H54 (cell line): ENCODE results near the gene RFTN1.

Experiments used
- DNase-seq: peaks from one replicate; pipeline ENCODE4 v3.0.0; 2011; ENCODE audit warnings: low spot score, mixed read lengths; ENCODE audit not compliant: insufficient read length
- FAIRE-seq: peaks from 3 replicates; lab custom pipeline; 2011; peaks lifted over from hg19 to GRCh38; lab: Jason Lieb, UNC
- POLR2A ChIP-seq: IDR thresholded peaks from 2 replicates; pipeline ENCODE4 v1.6.1; 2011; ENCODE audit warnings: low read depth, mild to moderate bottlenecking, low read length

Gene RFTN1

DNA sequence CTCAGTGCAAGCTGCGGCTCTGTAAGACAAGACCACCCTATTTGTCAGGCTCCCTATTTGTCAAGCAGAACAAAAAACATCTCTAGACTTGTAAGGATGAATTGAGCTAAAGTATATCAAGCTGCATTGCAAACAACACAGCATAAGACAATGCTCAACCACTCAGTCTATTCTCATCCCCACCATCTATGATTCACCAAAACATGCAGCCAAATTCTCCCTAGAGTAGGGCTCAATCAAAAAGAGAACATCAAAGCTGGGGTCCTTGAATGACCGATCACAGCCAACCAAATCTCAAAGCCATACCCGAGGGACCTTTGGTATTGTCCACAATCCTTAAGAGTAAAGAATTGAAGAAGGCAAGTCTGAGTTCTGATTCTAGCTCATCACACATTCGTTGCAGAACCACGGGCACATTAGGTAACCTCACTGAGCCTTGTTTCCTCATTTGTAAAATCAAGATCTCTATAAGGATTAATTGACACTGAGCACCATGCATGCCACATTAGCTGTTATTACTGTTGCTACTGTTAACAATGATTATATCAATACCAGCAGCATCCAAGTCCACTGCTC is 31.2 kb downstream of the RFTN1 start:
- TF ChIP-seq POLR2A = no peak
- DNase-seq (no peak), FAIRE-seq (no peak)

DNA sequence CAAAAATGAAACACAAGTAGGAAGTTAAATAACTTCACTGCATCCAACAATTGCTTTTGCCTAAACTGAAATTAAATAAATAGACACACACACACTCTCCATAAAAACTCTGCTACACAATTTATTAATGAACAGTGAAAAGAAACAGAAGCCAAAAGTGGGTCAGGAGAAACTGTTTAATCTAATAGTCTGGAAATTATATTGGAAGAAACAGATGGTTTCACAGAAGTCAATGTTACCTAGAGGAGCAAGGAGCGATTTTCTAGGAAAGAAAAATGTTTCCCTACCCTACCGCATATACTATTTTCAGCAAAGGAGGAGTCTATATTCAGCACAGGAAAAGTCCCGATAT is 32.0 kb downstream of the RFTN1 start:
- DNase-seq = no peak
- no peak for FAIRE-seq
- TF ChIP-seq POLR2A = no peak

DNA sequence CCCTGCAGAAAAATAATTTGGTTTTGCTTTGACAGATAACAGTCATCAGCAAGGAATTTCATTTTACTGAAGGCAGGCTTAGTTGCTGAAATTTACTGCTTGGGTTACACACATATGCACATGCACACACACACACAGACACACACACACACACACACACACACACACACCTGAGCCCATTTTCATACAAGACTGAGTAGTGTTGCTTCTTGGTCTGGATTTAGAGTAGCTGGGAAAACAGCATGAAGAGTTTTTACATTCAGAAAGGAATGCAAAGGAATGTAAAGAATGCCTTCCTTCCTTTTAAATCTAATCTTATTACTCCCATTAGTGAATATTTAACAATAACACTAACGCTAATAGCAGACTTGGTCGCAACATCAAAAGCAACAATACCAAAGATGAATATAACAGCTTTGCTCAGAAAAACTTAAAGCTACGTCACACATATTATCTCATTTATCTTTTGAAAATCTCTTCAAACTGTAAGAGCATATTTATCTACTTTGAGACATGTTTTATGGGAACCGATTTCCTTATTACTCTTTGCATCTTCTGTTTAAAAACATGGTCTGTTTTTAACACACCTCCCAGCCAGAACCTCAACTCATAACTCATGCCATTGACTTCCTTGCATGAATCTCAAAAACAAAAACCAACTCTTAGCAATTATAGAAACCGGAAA is 32.5 kb downstream of the RFTN1 start:
- TF ChIP-seq POLR2A = no peak
- DNase-seq (no peak), FAIRE-seq (no peak)

DNA sequence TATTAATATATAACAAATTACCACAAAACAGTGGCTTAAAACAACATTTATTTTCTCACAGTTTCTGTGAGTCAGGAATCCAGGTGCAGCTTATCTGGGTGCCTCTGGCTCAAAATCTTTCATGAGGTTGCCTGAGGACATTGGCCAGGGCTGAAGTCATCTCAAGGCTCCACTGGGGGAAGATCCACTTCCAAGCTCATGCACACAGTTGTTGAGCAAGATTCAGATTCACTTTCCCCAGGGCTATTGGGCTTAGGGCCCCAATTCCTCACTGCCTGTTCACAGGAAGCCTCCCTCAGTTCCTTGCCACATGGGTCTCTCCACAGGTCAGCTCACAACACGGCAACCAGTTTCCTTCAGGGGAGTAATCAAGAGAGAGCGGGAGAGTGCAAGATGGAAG is 35.0 kb downstream of the RFTN1 start:
- no peak for TF ChIP-seq POLR2A
- DNase-seq (no peak), FAIRE-seq (no peak)

DNA sequence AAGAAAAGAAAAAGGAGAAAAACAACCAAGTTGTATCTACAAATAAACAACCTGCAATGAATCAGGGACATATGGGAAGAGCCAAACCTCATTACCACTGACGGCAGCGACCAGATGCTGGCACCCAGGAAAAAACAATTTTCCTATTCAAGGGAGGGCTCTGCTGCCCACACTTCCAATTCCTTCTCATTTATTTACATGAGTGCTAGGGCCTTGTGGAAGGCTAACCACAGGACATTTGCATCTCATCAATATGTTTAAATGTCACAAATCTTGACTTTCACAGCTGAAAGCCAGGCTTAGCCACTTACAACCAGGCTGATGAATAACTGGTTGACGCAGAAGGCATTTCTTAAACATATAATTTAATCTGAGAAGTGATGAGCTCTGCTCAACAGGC is 36.0 kb downstream of the RFTN1 start:
- DNase-seq (no peak), FAIRE-seq (no peak)
- no peak for TF ChIP-seq POLR2A

DNA sequence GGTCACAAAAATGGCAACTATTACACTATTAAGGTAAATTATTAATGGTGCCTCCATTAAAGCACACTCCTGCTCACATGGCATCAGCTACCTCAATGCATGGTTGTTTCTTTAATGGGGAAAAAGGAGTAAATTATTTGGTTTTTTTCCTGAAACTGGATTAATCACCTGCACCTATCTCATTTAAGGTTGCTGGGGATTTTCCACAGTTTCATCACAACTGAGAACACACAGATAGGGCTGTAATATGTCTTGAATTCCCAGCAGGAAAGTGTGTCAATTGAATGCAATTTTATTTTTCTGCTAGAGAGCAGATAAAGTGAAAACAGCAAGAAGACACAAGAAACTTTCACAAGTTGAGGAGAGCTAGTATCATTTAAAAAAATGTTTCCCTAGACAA is 36.4 kb downstream of the RFTN1 start:
- DNase-seq = no peak
- FAIRE-seq = no peak

DNA sequence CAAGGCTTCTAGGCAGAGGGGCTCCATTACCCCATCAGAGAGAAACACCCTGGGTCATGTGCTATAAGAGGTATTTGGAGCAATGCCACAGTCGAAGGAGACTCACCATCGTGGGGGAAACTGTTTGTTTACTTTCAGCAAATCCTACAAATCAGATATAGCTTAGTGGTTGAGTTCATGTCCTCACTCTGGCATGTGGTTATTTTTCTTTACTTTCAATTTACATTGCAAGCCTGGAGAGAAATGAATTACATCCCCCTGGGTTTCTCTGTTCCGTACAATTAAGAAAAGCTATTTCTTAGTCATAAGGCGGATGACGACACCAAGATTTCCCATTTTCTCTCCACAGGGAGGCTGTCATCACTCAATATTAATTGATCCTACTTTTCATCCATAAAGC is 36.9 kb downstream of the RFTN1 start:
- peak; percentile 32 for DNase-seq
- no peak for TF ChIP-seq POLR2A
- FAIRE-seq = no peak

More for the DNA sequence above, 36.4 kb downstream of the RFTN1 start:
- no peak for TF ChIP-seq POLR2A

DNA sequence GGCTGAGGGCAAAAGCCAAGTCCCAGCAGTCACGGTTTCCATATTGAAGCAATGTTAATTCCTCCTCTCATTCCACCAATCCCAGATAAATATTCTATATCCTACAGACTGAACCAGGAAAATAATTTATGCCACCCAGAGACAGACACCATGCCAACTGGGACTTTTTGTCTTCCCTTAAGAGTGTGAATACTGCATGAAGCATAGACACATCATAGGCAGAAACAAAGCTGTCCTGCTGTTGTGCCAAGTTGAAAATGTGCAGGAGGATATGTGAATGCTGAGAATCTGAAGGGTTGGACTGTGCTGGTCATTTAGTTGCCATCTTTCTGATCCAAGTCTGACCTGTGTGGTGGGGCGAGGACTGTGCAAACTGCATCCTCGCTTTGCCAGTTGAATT is 37.7 kb downstream of the RFTN1 start:
- no peak for TF ChIP-seq POLR2A
- no peak for FAIRE-seq
- DNase-seq = no peak

DNA sequence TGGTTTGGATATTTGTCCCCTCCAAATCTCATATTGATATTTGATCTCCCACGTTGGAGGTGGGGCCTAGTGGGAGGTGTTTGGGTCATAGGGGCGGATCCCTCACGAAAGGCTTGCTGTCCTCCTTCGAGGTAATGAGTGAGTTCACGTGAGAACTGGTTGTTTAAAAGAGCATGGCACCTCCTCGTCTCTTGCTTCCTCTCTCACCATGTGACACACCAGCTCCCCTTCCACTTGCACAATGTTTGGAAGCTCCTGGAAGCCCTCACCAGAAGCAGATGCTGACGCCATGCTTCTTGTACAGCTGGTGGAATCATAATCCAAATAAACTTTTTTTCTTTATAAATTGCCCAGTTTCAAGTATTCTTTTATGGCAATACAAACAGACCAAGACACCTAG is 38.6 kb downstream of the RFTN1 start:
- DNase-seq (no peak), FAIRE-seq (no peak)
- TF ChIP-seq POLR2A = no peak

DNA sequence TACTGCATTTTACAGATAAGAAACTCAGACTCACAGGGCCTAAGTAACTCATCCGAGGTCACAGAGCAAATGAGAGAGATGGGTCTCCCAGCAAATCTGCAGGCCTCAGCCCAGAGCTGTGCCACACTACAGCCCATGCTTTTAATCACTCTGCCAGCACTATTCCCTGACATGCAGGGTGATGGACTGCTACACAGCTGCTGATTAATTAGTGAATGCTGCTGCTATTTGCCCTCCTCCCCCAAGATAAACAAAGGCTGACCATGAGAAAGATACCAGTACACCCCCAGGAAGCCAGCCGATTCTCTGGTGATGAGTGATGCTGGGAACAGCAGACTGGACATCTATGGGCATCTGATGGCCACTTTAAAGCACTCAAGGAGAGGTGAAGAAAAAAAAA is 39.3 kb downstream of the RFTN1 start:
- DNase-seq (no peak), FAIRE-seq (no peak)
- TF ChIP-seq POLR2A = no peak

DNA sequence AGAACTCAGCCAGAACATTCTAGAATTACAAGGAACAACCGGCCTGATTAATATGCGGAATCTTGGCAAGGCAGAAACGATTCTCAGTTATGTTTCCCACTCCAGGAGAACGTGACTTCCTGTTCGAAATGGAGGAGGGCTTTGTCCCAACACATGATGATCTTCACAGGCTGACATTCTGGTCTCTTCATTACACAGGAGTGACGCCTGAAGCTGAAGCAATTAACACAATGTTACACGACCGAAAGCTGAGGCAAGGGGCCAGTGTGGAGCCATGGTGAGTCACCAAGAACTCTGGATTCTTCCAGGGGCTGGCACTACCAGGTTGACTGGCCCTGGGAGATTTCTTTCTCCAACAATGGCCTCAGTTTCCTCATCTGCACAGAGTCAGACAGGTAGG is 40.9 kb downstream of the RFTN1 start:
- no peak for TF ChIP-seq POLR2A
- no peak for DNase-seq
- no peak for FAIRE-seq

DNA sequence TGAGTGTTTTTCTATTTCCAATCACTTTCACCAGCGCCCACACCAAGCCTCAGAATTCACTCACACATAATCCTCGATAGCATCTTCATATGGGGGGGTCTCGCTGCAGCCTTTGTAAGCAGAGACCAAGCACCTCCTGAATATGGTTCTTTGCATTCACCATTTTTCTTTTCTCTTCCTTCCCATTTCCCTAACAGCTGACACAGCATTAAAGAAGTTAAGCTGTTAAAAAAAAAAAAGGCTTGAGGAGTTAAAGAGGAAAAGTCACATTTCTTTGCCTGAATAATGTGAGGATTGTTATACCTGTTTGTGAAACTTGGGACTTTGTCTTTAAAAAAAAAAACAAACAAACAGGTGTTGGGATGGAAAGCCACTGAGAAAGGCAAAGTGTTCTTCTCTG is 41.6 kb downstream of the RFTN1 start:
- no peak for FAIRE-seq
- TF ChIP-seq POLR2A = no peak
- no peak for DNase-seq

DNA sequence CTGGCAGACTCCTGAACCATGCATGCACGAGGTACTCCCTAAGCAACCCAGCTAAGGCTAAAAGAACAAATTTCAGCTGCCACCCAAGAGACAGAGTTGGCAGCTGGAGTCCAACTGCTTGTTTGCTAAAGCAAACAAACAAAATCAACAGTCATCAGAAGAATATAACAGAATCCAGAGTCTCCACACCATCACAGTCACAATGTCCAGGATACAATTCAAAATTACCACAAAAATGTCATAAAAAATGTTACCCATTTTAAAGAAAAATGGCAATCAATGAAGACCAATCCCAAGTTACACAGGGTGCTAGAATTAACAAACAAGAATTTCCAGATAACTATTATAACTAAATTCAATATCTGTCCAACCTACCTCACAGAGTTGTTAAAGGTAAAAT is 42.9 kb downstream of the RFTN1 start:
- no peak for DNase-seq
- no peak for TF ChIP-seq POLR2A
- no peak for FAIRE-seq

DNA sequence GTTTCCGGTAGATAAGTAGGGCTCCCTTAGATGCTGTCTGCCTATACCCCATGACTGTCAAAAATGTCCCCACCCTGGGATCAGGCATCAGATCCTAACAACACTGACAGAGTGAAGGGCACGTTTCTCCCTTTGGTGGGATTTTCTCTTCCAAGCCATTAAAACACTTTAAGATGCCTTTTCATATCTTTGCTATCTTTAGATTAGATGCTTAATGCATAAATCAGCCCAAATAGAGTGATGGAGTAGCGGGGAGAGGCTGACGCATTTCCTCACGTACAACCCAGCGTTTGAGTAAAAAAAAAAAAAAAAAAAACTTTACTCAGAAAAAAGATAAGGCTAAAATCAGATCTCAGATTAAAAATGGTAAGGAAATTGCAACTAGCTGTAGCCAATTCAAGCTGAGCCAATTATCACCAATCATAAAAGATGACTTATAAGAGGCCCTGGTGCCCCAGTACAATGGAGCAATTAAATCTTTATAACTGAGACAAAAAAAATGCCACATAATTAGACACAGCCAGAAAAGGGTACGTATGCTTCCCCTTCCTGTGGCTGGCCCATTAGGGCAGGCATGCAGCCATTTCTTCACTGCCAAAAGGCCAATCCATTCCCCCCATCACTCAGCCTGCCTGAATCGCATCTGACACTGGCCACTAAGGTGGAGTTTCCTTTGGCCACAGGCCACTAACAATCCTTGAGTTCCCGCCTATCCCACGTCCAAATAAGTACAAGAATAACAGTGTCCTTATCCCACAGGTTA is 45.0 kb downstream of the RFTN1 start:
- DNase-seq = no peak
- FAIRE-seq = no peak
- TF ChIP-seq POLR2A = no peak

DNA sequence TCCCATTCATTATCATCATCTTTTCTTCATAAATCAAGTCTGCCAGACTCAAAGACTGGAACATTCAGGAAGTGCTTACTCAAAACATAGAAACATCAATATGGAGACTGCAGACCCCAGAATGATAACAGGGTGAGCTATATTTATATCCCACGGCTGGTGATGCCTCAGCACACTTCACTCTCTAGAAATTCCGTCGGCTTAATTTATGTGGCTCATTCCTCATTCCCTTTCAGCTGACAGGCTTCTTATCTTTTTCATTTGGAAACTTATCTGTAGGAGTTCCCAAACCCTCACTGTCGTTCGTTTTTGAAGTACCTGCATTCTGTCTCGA is 45.5 kb downstream of the RFTN1 start:
- FAIRE-seq (no peak), DNase-seq (no peak)
- TF ChIP-seq POLR2A = no peak
